Smooth muscle cell (in vitro differentiated cells): ENCODE measurements around the gene PPP6C. TPM values are rescaled to one million over a fixed set of nuclear protein-coding genes. Genes with fewer than 3 reads are reported as not detected.

Source experiments
- DNase-seq: peaks from one replicate; lab custom pipeline; 2025; ENCODE audit not compliant: unreplicated experiment; lab: John Stamatoyannopoulos, UW
- H2AFZ ChIP-seq: fragments of 200-600 bp; sonication (generic); 2 replicates; pipeline ENCODE4 v1.6.0; 2016; ENCODE audit warnings: antibody characterized with exemption, low read depth, mild to moderate bottlenecking
- H3F3A ChIP-seq: fragments of 200-600 bp; sonication (generic); 2 replicates; pipeline ENCODE4 v1.6.0; 2017; ENCODE audit warnings: antibody characterized with exemption, low read depth
- H3K27ac ChIP-seq: fragments of 200-600 bp; sonication (generic); 2 replicates; pipeline ENCODE4 v1.5.1; 2016; ENCODE audit warnings: low read depth, mild to moderate bottlenecking
- H3K27me3 ChIP-seq: fragments of 200-600 bp; sonication (generic); 2 replicates; pipeline ENCODE4 v1.6.1; 2016; ENCODE audit warnings: low read depth, mild to moderate bottlenecking
- H3K36me3 ChIP-seq: fragments of 200-600 bp; sonication (generic); 2 replicates; pipeline ENCODE4 v1.5.1; 2016; ENCODE audit warnings: low read depth
- H3K4me1 ChIP-seq: fragments of 200-600 bp; sonication (generic); 2 replicates; pipeline ENCODE4 v1.5.1; 2016; ENCODE audit warnings: low read depth
- H3K4me2 ChIP-seq: fragments of 200-600 bp; sonication (generic); 2 replicates; pipeline ENCODE4 v1.6.0; 2016; ENCODE audit warnings: mild to moderate bottlenecking
- H3K4me3 ChIP-seq: fragments of 200-600 bp; sonication (generic); 2 replicates; pipeline ENCODE4 v1.5.1; 2016; ENCODE audit warnings: mild to moderate bottlenecking
- H3K79me2 ChIP-seq: fragments of 200-600 bp; sonication (generic); 2 replicates; pipeline ENCODE4 v1.6.0; 2016; ENCODE audit warnings: low read depth, mild to moderate bottlenecking
- H3K9ac ChIP-seq: fragments of 200-600 bp; sonication (generic); 2 replicates; pipeline ENCODE4 v1.6.0; 2016; ENCODE audit warnings: low read depth
- H3K9me3 ChIP-seq: fragments of 200-600 bp; sonication (generic); replicated peaks from 2 replicates; pipeline ENCODE4 v1.5.1; 2016; ENCODE audit warnings: low read depth
- H4K20me1 ChIP-seq: fragments of 200-600 bp; sonication (generic); 2 replicates; pipeline ENCODE4 v1.6.0; 2016; ENCODE audit warnings: low read depth
- WGBS: methylation state at CpG from one replicate; pipeline ENCODE4 v1.1.7; 2016; ENCODE audit warnings: low lambda C conversion rate; 5-methylcytosine and 5-hydroxymethylcytosine counted together
- polyA plus RNA-seq: library from polyadenylated mRNA; unstranded; fragments of >200 nt; fragmentation: Nextera tagmentation; extraction: Ambion mirVana; gene quantifications from 2 replicates; pipeline ENCODE4 v1.2.1, GENCODE V29; 2016
- total RNA-seq: library from RNA; depleted of rRNA; stranded (reverse); fragments of >200 nt; gene quantifications from 2 replicates; pipeline ENCODE4 v1.2.3, GENCODE V29; 2014
- TF ChIP-seq, protein P1 (sequence below): fragments of 200-600 bp; sonication (generic); IDR thresholded peaks from 2 replicates; pipeline ENCODE4 v1.5.1; 2017; ENCODE audit warnings: borderline replicate concordance, mild to moderate bottlenecking, antibody characterized with exemption; ENCODE audit not compliant: insufficient read depth, poor library complexity, severe bottlenecking

The PPP6C gene
- total and polyA plus RNA-seq, 2 experiments from 2014 or later, result 25.2 to 34.2 TPM

DNA sequence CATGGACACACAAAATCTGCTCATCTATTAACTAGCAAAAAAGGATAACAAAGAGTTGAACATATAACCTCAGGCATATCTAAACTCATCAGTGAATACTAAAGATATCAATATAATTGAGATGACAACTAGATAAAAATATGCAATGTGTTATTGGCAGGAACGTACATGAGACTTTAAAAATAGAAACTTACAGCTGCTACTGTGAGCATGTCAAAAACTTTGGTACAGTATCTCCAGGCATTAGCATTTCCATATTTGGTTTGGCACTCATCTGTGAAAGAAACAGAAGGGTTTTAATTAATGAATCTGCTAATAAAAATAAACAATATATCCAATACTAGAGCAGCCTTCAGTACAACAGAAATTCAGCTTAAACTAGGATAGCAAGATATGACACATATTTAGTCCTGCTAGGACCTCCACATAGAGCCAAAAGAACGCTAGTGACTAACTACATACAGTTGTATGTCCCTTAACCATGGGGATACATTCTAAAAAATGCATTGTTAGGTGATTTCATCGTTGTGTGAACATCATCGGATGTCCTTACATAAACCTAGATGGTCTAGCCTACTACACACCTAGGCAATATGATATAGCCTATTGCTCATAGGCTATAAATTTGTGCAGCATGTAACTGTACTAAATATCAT lies 35.8 kb downstream of the PPP6C start:
- Histone ChIP-seq H3K4me3 (no peak overlapping the region), H2AFZ (no peak overlapping the region), H3F3A (no peaks in the 10 kb centered on the region), H3K4me1 (no peaks in the 10 kb centered on the region), H3K9ac (no peak overlapping the region), H3K27ac (no peak overlapping the region), H3K9me3 (no peaks in the 10 kb centered on the region), H3K27me3 (no peaks in the 10 kb centered on the region), H3K4me2 (no peak overlapping the region), H4K20me1 (peaks cover 12% of the 10 kb centered on the region), H3K36me3 (peaks cover 17% of the 10 kb centered on the region), H3K79me2 (no peaks in the 10 kb centered on the region)
- DNase-seq, result no peak
- TF ChIP-seq, protein P1, sequence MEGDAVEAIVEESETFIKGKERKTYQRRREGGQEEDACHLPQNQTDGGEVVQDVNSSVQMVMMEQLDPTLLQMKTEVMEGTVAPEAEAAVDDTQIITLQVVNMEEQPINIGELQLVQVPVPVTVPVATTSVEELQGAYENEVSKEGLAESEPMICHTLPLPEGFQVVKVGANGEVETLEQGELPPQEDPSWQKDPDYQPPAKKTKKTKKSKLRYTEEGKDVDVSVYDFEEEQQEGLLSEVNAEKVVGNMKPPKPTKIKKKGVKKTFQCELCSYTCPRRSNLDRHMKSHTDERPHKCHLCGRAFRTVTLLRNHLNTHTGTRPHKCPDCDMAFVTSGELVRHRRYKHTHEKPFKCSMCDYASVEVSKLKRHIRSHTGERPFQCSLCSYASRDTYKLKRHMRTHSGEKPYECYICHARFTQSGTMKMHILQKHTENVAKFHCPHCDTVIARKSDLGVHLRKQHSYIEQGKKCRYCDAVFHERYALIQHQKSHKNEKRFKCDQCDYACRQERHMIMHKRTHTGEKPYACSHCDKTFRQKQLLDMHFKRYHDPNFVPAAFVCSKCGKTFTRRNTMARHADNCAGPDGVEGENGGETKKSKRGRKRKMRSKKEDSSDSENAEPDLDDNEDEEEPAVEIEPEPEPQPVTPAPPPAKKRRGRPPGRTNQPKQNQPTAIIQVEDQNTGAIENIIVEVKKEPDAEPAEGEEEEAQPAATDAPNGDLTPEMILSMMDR, result no peak
- WGBS, result 95% methylated on average over 4 of the region's 4 CpGs

GRCh38 chr9:125151730-125152129 lies 37.9 kb downstream of the PPP6C start:
- peaks cover 11% of the 10 kb centered on the region for H3K36me3 ChIP-seq
- no peaks in the 10 kb centered on the region for H3K79me2 ChIP-seq
- H4K20me1 ChIP-seq, result no peaks in the 10 kb centered on the region
- no peaks in the 10 kb centered on the region for H3K9me3 ChIP-seq
- no peak overlapping the region for H2AFZ ChIP-seq
- H3K4me1 ChIP-seq, result no peaks in the 10 kb centered on the region
- H3K9ac ChIP-seq, result no peak overlapping the region
- no peaks in the 10 kb centered on the region for H3F3A ChIP-seq
- WGBS, result 90% methylated on average over 2 of the region's 2 CpGs
- H3K27me3 ChIP-seq, result no peaks in the 10 kb centered on the region
- H3K4me3 ChIP-seq, result no peak overlapping the region
- TF ChIP-seq, protein P1, result no peak
- no peak overlapping the region for H3K27ac ChIP-seq
- no peak for DNase-seq
- H3K4me2 ChIP-seq, result no peak overlapping the region

DNA sequence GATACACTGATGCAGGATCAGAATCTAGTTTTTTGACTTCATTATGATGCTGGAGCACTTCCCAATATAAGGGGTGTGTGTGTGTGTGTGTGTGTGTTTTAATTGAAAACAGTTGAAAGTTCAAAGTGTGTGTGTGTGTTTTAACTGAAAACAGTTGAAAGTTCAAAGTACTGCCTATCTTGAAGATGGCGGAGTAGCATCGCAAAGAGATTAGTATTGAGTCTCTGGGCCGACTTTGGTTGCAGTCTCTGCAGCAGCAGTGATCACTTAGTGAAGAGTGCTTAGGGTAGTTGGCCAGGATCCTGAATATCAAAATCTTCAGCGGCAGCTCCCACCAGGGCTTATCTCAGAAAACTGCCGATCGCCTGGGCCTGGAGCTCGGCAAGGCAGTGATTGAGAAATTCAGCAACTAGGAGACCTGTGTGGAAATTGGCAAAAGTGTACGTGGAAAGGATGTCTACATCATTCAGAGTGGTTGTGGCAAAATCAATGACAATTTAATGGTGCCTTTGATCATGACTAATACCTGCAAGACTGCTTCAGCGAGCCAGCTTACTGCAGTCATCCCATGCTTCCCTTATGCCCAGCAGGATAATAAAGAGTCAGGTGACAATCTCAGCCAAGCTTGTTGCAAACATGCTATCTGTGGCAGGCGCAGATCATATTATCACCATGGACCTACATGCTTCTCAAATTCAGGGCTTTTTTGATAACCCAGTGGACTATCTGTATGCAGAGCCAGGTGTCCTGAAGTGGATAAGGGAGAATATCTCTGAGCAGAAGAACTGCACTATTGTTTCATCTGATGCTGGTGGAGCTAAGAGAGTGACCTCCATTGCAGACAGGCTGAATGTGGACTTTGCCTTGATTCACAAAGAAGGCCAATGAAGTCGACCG lies 39.0 kb downstream of the PPP6C start:
- TF ChIP-seq, protein P1, result no peak
- peaks cover 11% of the 10 kb centered on the region for H3K36me3 ChIP-seq
- H3K9me3 ChIP-seq, result no peaks in the 10 kb centered on the region
- H3K27me3 ChIP-seq, result no peaks in the 10 kb centered on the region
- no peak overlapping the region for H3K4me2 ChIP-seq
- H3K4me3 ChIP-seq, result no peak overlapping the region
- no peak for DNase-seq
- H3K9ac ChIP-seq, result no peak overlapping the region
- H4K20me1 ChIP-seq, result no peaks in the 10 kb centered on the region
- no peak overlapping the region for H2AFZ ChIP-seq
- no peaks in the 10 kb centered on the region for H3K4me1 ChIP-seq
- no peaks in the 10 kb centered on the region for H3F3A ChIP-seq
- no peaks in the 10 kb centered on the region for H3K79me2 ChIP-seq
- 80% methylated on average over 12 of the region's 12 CpGs for WGBS
- no peak overlapping the region for H3K27ac ChIP-seq
